K562 (cell line): ENCODE measurements around the gene AGRN. TPM values are rescaled to one million over a fixed set of nuclear protein-coding genes. Genes with fewer than 3 reads are reported as not detected.

Experiments used
- ATAC-seq: fragments of 200-7000 bp; cut with Tn5 transposase; 3 replicates; pipeline ENCODE4 v1.9.1; 2020; ENCODE audit warnings: moderate library complexity
- BruUV-seq: library from RNA; stranded (reverse); fragments of 400-500 nt; replicated peaks from 2 replicates; lab custom pipeline; 2021; lab: Mats Ljungman, UMichigan
- CTCF ChIA-PET: fragments of 300-600 bp; formaldehyde crosslinking; extraction: SDS; loops from one replicate; lab custom pipeline; 2021; ENCODE audit warnings: low intra/inter-chr PET ratio; lab: Yijun Ruan, JAX
- POLR2A ChIA-PET: fragments of 300-600, 350-650 bp; sonication (Branson Sonifier 250); formaldehyde crosslinking; extraction: SDS; loops from one replicate; lab custom pipeline; 2021; ENCODE audit warnings: antibody characterized with exemption, inconsistent platforms; lab: Yijun Ruan, JAX
- DNase-seq, 4 experiments: peaks; one replicate each; pipeline versions ENCODE4 v3.0.0 to v3.0.0-alpha.2; 2011 to 2018; ENCODE audit warnings: low spot score in 3 of 4, mixed read lengths in 3 of 4; ENCODE audit errors: extremely low read depth in 1 of 4
- FAIRE-seq: peaks from 2 replicates; lab custom pipeline; 2011; peaks lifted over from hg19 to GRCh38; lab: Jason Lieb, UNC
- H2AFZ ChIP-seq: 2 replicates; pipeline ENCODE4 v1.6.0; 2011; ENCODE audit warnings: low read depth, low read length, control low read depth, inconsistent platforms
- H3K27ac ChIP-seq: fragments of 200-600 bp; 3 replicates; pipeline ENCODE4 v1.8.0; 2011; ENCODE audit warnings: low read depth, mild to moderate bottlenecking, control low read depth, inconsistent platforms, low read length, moderate library complexity, mixed read lengths; ENCODE audit errors: extremely low read depth
- H3K27me3 ChIP-seq, 2 experiments: fragments of 300-600 bp in 1 of 2; 2 replicates in 1 of 2; 3 replicates in 1 of 2; pipeline versions ENCODE4 v1.6.0 to v1.8.0; 2011; ENCODE audit warnings: inconsistent platforms in 2 of 2, low read length in 2 of 2, mild to moderate bottlenecking in 1 of 2, mixed read lengths in 1 of 2, moderate library complexity in 1 of 2; ENCODE audit not compliant: control insufficient read depth in 2 of 2, insufficient read depth in 2 of 2
- H3K36me3 ChIP-seq: fragments of 300-600 bp; 3 replicates; pipeline ENCODE4 v1.8.0; 2011; ENCODE audit warnings: mild to moderate bottlenecking, low read length, inconsistent platforms; ENCODE audit not compliant: control insufficient read depth, insufficient read depth
- H3K4me1 ChIP-seq, 2 experiments: fragments of 200-600 bp in 1 of 2; replicated peaks in 1 of 2; 2 replicates in 1 of 2; 3 replicates in 1 of 2; pipeline versions ENCODE4 v1.5.1 to v1.8.0; 2011; ENCODE audit warnings: inconsistent platforms in 2 of 2, low read length in 2 of 2, mild to moderate bottlenecking in 1 of 2, mixed read lengths in 1 of 2, moderate library complexity in 1 of 2; ENCODE audit not compliant: control insufficient read depth in 2 of 2, insufficient read depth in 2 of 2
- H3K4me2 ChIP-seq: 2 replicates; pipeline ENCODE4 v1.6.1; 2011; ENCODE audit warnings: low read length, control low read depth, inconsistent platforms, mixed read lengths; ENCODE audit not compliant: insufficient read depth
- H3K4me3 ChIP-seq: fragments of 200-600 bp; sonication (generic), shearing (Covaris generic); 2 replicates; pipeline ENCODE4 v1.5.1; 2016; ENCODE audit warnings: control low read depth, inconsistent platforms
- H3K79me2 ChIP-seq: fragments of 200-600 bp; 3 replicates; pipeline ENCODE4 v1.8.0; 2011; ENCODE audit warnings: low read length, inconsistent platforms; ENCODE audit not compliant: control insufficient read depth, insufficient read depth
- H3K9ac ChIP-seq, 2 experiments: 2 replicates each; pipeline versions ENCODE4 v1.6.0 to v1.6.1; 2011; ENCODE audit warnings: low read depth in 2 of 2, low read length in 2 of 2, control low read depth in 1 of 2, inconsistent platforms in 1 of 2, mild to moderate bottlenecking in 1 of 2, mixed read lengths in 1 of 2; ENCODE audit not compliant: insufficient read depth in 1 of 2
- H3K9me1 ChIP-seq: one replicate; pipeline ENCODE4 v1.6.0; 2011; ENCODE audit warnings: inconsistent platforms, mild to moderate bottlenecking, low read length, moderate library complexity; ENCODE audit not compliant: control insufficient read depth, insufficient read depth
- H3K9me3 ChIP-seq: replicated peaks from 2 replicates; pipeline ENCODE4 v1.5.1; 2011; ENCODE audit warnings: low read depth, low read length, inconsistent platforms; ENCODE audit not compliant: control insufficient read depth, insufficient read depth
- H4K20me1 ChIP-seq: replicated peaks from 2 replicates; pipeline ENCODE4 v1.6.1; 2011; ENCODE audit warnings: low read length, inconsistent platforms, mixed read lengths; ENCODE audit not compliant: control insufficient read depth, insufficient read depth
- CHD1 ChIP-seq: fragments of 200-600 bp; sonication (generic); IDR thresholded peaks from one replicate; pipeline ENCODE4 v1.6.1; 2012; ENCODE audit warnings: mild to moderate bottlenecking, moderate library complexity, low read length, inconsistent platforms
- GABPB1 ChIP-seq: sonication (generic); formaldehyde crosslinking; IDR thresholded peaks from 2 replicates; pipeline ENCODE4 v1.8.0; 2022; ENCODE audit warnings: mild to moderate bottlenecking, missing genetic modification reagents
- IRF2 ChIP-seq: sonication (generic); formaldehyde crosslinking; IDR thresholded peaks from 2 replicates; pipeline ENCODE4 v1.8.1; 2022; ENCODE audit warnings: mild to moderate bottlenecking, missing genetic modification reagents
- MEIS2 ChIP-seq: fragments of 450-650 bp; IDR thresholded peaks from 2 replicates; pipeline ENCODE4 v1.6.1; 2014; ENCODE audit warnings: mild to moderate bottlenecking; ENCODE audit not compliant: partially characterized antibody
- NEUROD1 ChIP-seq: fragments of 150-350 bp; IDR thresholded peaks from 2 replicates; pipeline ENCODE4 v1.6.1; 2014; ENCODE audit warnings: borderline replicate concordance, low read length, low read depth; ENCODE audit not compliant: partially characterized antibody
- POLR2G ChIP-seq: fragments of 200-400 bp; formaldehyde crosslinking; IDR thresholded peaks from 2 replicates; pipeline ENCODE4 v1.6.1; 2017; ENCODE audit warnings: low read depth, mild to moderate bottlenecking, antibody characterized with exemption, low read length, moderate library complexity
- ZKSCAN1 ChIP-seq: fragments of 150-350 bp; IDR thresholded peaks from 2 replicates; pipeline ENCODE4 v1.6.1; 2016; ENCODE audit warnings: low read depth, low read length
- ZNF263 ChIP-seq: sonication (generic); formaldehyde crosslinking; IDR thresholded peaks from 2 replicates; pipeline ENCODE4 v1.8.0; 2022; ENCODE audit warnings: mild to moderate bottlenecking, missing genetic modification reagents, borderline replicate concordance
- ZNF707 ChIP-seq: fragments of 250-450 bp; sonication (Bioruptor Pico); conservative IDR thresholded peaks from 2 replicates; pipeline ENCODE4 v1.8.0; 2022; ENCODE audit warnings: inconsistent platforms, mild to moderate bottlenecking, moderate library complexity
- WGBS: fragments of 100-300 bp; shearing (Covaris generic); methylation state at CpG from one replicate; pipeline ENCODE4 v1.1.6; 2016; ENCODE audit warnings: low coverage, mixed read lengths; ENCODE audit not compliant: insufficient coverage; ENCODE audit errors: missing lambda C conversion rate; 5-methylcytosine and 5-hydroxymethylcytosine counted together
- in situ Hi-C: fragments of 300-500 bp; cut with MboI; formaldehyde crosslinking; loops from 4 replicates; pipeline ENCODE4 v1.15.0; 2018; ENCODE audit warnings: inconsistent platforms, mixed read lengths
- intact Hi-C: fragments of 100-400 bp; cut with micrococcal nuclease; formaldehyde crosslinking; loops from 2 replicates; pipeline ENCODE4 v1.14.2; 2022
- polyA plus RNA-seq, 8 experiments: library from polyadenylated mRNA; depleted of rRNA in 4 of 8; stranded (reverse) in 5 of 8; unstranded in 3 of 8; fragments of >200 nt; fragmentation: Nextera tagmentation in 2 of 8; fragmentation: Illumina TruSeq in 1 of 8; extraction: Ambion mirVana in 2 of 8; extraction: Trizol in 1 of 8; gene quantifications; 2 replicates each; pipeline versions ENCODE4 v1.2.1 to v1.2.3, GENCODE V29; 2011 to 2014; ENCODE audit warnings: inconsistent platforms in 1 of 8, missing spikeins in 1 of 8
- total RNA-seq, 7 experiments: library from RNA; depleted of rRNA in 6 of 7; stranded (reverse); fragments of >200 nt in 6 of 7; fragmentation: Illumina TruSeq in 2 of 7; extraction: Trizol in 2 of 7; gene quantifications; 2 replicates each; pipeline versions ENCODE4 v1.2.1 to v1.2.3, GENCODE V29; 2011 to 2021; ENCODE audit warnings: low replicate concordance in 1 of 7
- TF ChIP-seq, protein P1 (sequence below), 3 experiments: fragments of 200-800 bp in 1 of 3; sonication (Bioruptor generic) in 1 of 3; sonication (generic) in 1 of 3; formaldehyde crosslinking in 1 of 3; IDR thresholded peaks; 2 replicates each; pipeline versions ENCODE4 v1.6.1 to v1.8.0; 2016 to 2022; ENCODE audit warnings: mild to moderate bottlenecking in 2 of 3, missing compliant biosample characterization in 2 of 3, missing genetic modification characterization in 2 of 3, missing genetic modification reagents in 1 of 3
- TF ChIP-seq, protein P2 (sequence below), 3 experiments: IDR thresholded peaks in 2 of 3; conservative IDR thresholded peaks in 1 of 3; 2 replicates each; pipeline ENCODE4 v1.5.1; 2011 to 2012; ENCODE audit warnings: low read length in 3 of 3, mild to moderate bottlenecking in 3 of 3, control low read depth in 2 of 3, improper control_type of control experiment in 1 of 3, inconsistent platforms in 1 of 3, low read depth in 1 of 3, mixed read lengths in 1 of 3, moderate library complexity in 1 of 3; ENCODE audit not compliant: insufficient read depth in 2 of 3

AGRN gene
- total and polyA plus RNA-seq, 9 of the 15 experiments (the other 6 are each of a cell fraction or from before 2014, with no cell fraction given), result 0.04 to 111 (median 18.1) TPM

GRCh38 chr1:1003618-1004419 lies 16.1 kb upstream of the AGRN start:
- Histone ChIP-seq H3K36me3 (no peaks in the 10 kb centered on the region), H3K9me3 (no peaks in the 10 kb centered on the region; the same call in none of the 2 replicates), H2AFZ (no peak overlapping the region), H3K9me1 (no peaks in the 10 kb centered on the region), H4K20me1 (0 out of 2 replicates have a peak, but pooled peaks cover 4% of the 10 kb centered on the region), H3K4me2 (no peak overlapping the region; the same call in 1 of the 2 replicates), H3K9ac (peak overlapping the region in 1 of 2 experiments; percentile 90; a peak in 2 of 4 replicates), H3K4me1 (peaks cover 39 to 78% of the 10 kb centered on the region in 2 experiments), H3K27me3 (no peaks in the 10 kb centered on the region), H3K79me2 (peaks cover 16% of the 10 kb centered on the region; the same call in 2 of the 3 replicates), H3K27ac (no peak overlapping the region), H3K4me3 (no peak overlapping the region)
- WGBS, result 77% methylated on average over 12 of the region's 22 CpGs
- ChIA-PET POLR2A (interaction anchor here (0.6 to 2.6 kb wide), 3 partner anchors 10 to 20 kb away, joined by 3 to 9 read pairs (median 4); partner anchors contain the start of gene ISG15), CTCF (no interaction called here)
- FAIRE-seq (no peak), DNase-seq (peak in 3 of 4 experiments; percentile 12 to 46 (median 30)), ATAC-seq (no peak)
- in situ Hi-C loops, result no loop called here
- no TSS peak for BruUV-seq
- intact Hi-C loops, result loop anchor here (5.0 kb wide), 1 partner anchor 58 kb away; no protein-coding TSS in a partner anchor
- TF ChIP-seq CHD1 (no peak), GABPB1 (CRISPR knock-in tag) (peak; percentile 19; the same call in 1 of the 2 replicates), NEUROD1 (no peak), ZNF707 (CRISPR knock-in tag) (no peak), POLR2G (0 out of 2 replicates have a peak, but pooled peaks have one; percentile 11), MEIS2 (no peak), IRF2 (CRISPR knock-in tag) (no peak), ZKSCAN1 (peak; percentile 96), ZNF263 (CRISPR knock-in tag) (peak; percentile 10; the same call in 1 of the 2 replicates)
- TF ChIP-seq, protein P1, sequence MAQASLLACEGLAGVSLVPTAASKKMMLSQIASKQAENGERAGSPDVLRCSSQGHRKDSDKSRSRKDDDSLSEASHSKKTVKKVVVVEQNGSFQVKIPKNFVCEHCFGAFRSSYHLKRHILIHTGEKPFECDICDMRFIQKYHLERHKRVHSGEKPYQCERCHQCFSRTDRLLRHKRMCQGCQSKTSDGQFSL (CRISPR knock-in tag; IDR thresholded peaks at IDR 0.05), result peak; percentile 29; the same call in 1 of the 2 replicates
- TF ChIP-seq, protein P1 (tag; IDR thresholded peaks at IDR 0.05), result no peak
- TF ChIP-seq, protein P2, sequence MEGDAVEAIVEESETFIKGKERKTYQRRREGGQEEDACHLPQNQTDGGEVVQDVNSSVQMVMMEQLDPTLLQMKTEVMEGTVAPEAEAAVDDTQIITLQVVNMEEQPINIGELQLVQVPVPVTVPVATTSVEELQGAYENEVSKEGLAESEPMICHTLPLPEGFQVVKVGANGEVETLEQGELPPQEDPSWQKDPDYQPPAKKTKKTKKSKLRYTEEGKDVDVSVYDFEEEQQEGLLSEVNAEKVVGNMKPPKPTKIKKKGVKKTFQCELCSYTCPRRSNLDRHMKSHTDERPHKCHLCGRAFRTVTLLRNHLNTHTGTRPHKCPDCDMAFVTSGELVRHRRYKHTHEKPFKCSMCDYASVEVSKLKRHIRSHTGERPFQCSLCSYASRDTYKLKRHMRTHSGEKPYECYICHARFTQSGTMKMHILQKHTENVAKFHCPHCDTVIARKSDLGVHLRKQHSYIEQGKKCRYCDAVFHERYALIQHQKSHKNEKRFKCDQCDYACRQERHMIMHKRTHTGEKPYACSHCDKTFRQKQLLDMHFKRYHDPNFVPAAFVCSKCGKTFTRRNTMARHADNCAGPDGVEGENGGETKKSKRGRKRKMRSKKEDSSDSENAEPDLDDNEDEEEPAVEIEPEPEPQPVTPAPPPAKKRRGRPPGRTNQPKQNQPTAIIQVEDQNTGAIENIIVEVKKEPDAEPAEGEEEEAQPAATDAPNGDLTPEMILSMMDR (IDR thresholded peaks at IDR 0.05 in 2 of 3, conservative IDR thresholded peaks at IDR 0.05 in 1 of 3; ENCODE audit: insufficient read depth in 2 of 3, low read depth in 1 of 3, low read length in 3 of 3), result 0 out of 6 replicates have a peak, but pooled peaks of 1 of the 3 experiments have one; percentile 4
